Brain microvascular endothelial cell (primary cell): Measurements from ENCODE around the gene IL3RA.

Experiments used
- DNase-seq: peaks from one replicate; pipeline ENCODE4 v3.0.0-alpha.2; 2020
- H3K27ac ChIP-seq: fragments of 250-450 bp; sonication (Bioruptor Pico); 2 replicates; pipeline ENCODE4 v1.5.1; 2020; ENCODE audit warnings: mild to moderate bottlenecking, moderate library complexity
- H3K27me3 ChIP-seq: fragments of 250-450 bp; sonication (Bioruptor Pico); replicated peaks from 2 replicates; pipeline ENCODE4 v1.5.1; 2020; ENCODE audit warnings: mild to moderate bottlenecking
- H3K36me3 ChIP-seq: fragments of 250-450 bp; sonication (Bioruptor Pico); replicated peaks from 2 replicates; pipeline ENCODE4 v1.5.1; 2020; ENCODE audit warnings: mild to moderate bottlenecking
- H3K4me3 ChIP-seq: 2 replicates; pipeline ENCODE4 v1.5.1; 2011; ENCODE audit warnings: low read depth, mild to moderate bottlenecking, control low read depth, low read length, moderate library complexity
- in situ Hi-C: cut with HindIII; loops from 2 replicates; pipeline ENCODE4 v1.10.0; 2017; ENCODE audit warnings: low sequenced_read_pairs, low pct_ligation_motif_present
- TF ChIP-seq, protein P1 (sequence below): IDR thresholded peaks from 2 replicates; pipeline ENCODE4 v1.5.1; 2011; ENCODE audit warnings: low read depth, mild to moderate bottlenecking, moderate library complexity, low read length, control low read depth, inconsistent platforms; ENCODE audit errors: missing control alignments

The IL3RA gene

DNA sequence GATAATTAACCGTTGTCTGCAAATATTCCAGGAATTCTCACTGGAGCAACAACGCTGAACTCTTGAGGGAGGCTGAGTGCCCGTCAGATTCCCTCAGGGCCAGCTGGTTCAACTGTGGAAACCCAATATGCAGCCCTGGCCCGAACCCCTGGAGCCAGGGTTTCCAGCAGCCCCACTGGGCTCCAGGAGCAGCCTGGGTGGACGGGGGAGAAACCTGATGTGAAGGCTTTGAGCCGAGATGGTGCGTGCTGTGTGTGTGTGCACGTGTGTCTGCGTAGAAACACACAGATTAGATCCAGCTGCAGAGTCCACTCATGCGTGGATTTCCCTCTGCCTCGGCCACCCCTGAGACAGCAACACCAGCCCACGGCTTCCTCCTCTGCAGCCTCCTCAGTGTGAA lies 74.7 kb downstream of the IL3RA start:
- H3K4me3 ChIP-seq = no peak overlapping the region
- no peak for DNase-seq
- peaks cover 45% of the 10 kb centered on the region for H3K36me3 ChIP-seq
- H3K27ac ChIP-seq = no peak overlapping the region
- no peaks in the 10 kb centered on the region for H3K27me3 ChIP-seq
- TF ChIP-seq, protein P1, sequence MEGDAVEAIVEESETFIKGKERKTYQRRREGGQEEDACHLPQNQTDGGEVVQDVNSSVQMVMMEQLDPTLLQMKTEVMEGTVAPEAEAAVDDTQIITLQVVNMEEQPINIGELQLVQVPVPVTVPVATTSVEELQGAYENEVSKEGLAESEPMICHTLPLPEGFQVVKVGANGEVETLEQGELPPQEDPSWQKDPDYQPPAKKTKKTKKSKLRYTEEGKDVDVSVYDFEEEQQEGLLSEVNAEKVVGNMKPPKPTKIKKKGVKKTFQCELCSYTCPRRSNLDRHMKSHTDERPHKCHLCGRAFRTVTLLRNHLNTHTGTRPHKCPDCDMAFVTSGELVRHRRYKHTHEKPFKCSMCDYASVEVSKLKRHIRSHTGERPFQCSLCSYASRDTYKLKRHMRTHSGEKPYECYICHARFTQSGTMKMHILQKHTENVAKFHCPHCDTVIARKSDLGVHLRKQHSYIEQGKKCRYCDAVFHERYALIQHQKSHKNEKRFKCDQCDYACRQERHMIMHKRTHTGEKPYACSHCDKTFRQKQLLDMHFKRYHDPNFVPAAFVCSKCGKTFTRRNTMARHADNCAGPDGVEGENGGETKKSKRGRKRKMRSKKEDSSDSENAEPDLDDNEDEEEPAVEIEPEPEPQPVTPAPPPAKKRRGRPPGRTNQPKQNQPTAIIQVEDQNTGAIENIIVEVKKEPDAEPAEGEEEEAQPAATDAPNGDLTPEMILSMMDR = no peak
- in situ Hi-C loops = no loop called here

DNA sequence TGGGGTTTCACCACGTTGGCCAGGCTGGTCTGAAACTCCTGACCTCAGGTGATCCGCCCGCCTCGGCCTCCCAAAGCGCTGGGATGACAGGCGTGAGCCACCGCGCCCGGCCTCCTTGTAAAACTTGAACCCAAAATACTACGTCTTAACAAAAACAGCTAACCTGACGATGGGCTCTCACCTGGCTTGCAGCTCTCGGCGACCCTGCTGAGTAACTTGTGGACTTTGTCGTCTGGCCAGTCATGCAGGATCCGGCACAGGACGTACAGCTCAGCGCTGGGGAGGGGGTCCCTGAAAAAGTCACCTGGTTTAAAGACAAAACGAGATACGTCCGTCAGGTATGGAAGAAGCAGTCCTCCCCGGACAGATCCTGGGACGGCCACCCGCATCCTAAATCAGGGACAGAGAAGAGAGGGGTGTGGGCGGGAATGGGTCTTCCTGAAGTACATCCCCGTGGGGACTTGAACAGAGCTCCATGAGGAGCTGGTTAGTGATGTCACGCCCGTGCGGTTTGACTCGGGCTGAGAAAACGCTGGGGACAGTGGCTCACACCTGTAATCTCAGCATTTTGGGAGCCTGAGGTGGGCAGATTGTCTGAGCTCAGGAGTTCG lies 76.1 kb downstream of the IL3RA start:
- no peak for DNase-seq
- in situ Hi-C loops = no loop called here

DNA sequence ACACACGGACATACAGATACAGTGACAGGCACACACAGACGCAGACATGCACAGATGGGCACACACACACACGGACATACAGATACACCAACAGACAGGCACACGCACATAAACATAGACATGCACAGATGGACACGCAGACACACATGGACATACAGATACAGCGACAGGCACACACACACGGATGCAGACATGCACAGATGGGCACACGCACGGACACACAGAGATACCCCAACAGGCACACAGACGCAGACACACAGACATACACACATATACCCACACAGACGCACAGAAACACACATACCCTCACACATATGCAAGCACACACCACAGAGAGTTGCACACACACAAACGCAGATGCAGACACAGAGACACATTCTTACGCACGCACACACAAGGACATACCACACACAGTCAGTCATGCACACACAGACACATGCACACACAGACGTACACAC lies 79.8 kb downstream of the IL3RA start:
- TF ChIP-seq, protein P1 = no peak
- Histone ChIP-seq H3K27me3 (no peaks in the 10 kb centered on the region), H3K27ac (no peak overlapping the region), H3K36me3 (peaks cover 42% of the 10 kb centered on the region), H3K4me3 (no peak overlapping the region)
- DNase-seq = no peak
- in situ Hi-C loops = no loop called here

More for the DNA sequence above, 76.1 kb downstream of the IL3RA start:
- H3K4me3 ChIP-seq = no peak overlapping the region
- no peaks in the 10 kb centered on the region for H3K27me3 ChIP-seq
- TF ChIP-seq, protein P1 = no peak
- peaks cover 38% of the 10 kb centered on the region for H3K36me3 ChIP-seq
- H3K27ac ChIP-seq = no peak overlapping the region

DNA sequence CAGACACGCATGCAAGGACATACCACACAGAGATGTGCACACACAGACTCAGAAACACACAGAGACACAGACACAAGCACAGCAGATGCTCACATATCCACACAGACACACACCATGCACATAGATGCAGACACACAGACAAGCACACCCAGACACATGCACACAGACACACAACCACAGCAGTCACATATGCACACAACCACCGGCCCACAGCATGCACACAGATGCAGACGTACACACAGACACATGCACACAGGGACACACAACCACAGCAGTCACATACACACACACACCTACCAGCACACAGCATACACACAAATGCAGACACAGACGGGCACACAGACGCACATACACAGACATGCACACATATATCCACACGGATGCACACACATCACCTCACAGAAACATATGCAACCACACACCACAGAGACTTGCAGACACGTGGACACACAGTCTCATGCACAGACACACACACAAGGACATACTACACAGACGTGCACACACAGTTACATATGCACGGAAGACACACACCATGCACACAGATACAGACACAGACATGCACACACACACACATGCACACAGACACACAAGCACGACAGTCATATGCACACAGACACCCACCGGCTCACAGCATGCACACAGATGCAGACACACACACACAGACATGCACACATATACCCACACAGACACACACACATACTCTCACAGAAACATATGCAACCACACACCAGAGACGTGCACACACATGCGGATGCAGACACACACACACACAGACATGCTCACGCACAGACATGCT lies 80.6 kb downstream of the IL3RA start:
- in situ Hi-C loops = no loop called here
- TF ChIP-seq, protein P1 = no peak
- no peak for DNase-seq
- Histone ChIP-seq H3K36me3 (peaks cover 42% of the 10 kb centered on the region), H3K27ac (no peak overlapping the region), H3K4me3 (no peak overlapping the region), H3K27me3 (no peaks in the 10 kb centered on the region)

DNA sequence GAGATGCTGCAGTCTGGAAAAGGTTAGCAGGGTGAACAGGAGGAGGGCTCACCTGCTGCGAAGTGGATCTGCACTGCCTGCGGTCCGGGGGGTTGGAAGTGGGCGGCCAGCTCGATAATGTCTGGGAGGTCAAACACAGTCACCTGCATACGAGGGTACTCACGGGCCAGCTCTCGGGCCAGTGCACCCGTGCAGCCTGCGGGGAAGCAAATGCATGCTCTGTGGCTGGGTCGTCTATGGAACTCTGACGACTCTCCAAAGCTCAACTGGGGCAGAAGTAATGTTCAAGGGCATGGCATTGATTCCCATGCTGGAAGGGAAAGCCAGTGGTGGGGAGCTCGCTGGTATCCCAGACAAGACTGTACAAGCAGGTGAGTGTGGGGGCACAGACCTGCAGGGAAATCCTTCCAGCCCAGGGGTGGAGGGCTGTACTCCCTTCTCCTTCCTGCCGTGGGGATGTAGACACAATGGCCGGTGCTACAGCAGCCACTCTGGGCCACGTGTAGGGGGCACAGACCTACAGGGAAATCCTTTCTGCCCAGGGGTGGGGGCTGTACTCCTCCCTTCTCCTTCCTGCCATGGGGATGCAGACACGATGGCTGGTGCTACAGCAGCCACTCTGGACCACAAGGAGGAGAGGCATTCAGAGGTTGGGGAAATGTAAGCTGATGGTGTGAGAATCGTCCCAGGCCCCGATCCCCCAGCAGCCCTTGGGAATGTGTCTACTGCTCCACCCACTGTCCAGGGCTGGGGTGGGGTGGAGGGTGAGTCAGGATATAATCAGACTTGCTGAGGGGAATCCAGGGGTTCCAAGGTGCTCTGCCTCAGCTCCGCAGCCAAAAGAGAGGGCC lies 81.6 kb downstream of the IL3RA start:
- in situ Hi-C loops = no loop called here
- no peak overlapping the region for H3K27ac ChIP-seq
- H3K36me3 ChIP-seq = peaks cover 35% of the 10 kb centered on the region
- no peaks in the 10 kb centered on the region for H3K27me3 ChIP-seq
- DNase-seq = no peak
- no peak overlapping the region for H3K4me3 ChIP-seq
- TF ChIP-seq, protein P1 = no peak
